Measurements from ENCODE around the gene CYP2A6.
"Not testable (repeated sequence)": the region's sequence is repeated elsewhere in the genome, so short reads cannot be mapped to it uniquely, and the experiment has no call there.

Gene CYP2A6, protein sequence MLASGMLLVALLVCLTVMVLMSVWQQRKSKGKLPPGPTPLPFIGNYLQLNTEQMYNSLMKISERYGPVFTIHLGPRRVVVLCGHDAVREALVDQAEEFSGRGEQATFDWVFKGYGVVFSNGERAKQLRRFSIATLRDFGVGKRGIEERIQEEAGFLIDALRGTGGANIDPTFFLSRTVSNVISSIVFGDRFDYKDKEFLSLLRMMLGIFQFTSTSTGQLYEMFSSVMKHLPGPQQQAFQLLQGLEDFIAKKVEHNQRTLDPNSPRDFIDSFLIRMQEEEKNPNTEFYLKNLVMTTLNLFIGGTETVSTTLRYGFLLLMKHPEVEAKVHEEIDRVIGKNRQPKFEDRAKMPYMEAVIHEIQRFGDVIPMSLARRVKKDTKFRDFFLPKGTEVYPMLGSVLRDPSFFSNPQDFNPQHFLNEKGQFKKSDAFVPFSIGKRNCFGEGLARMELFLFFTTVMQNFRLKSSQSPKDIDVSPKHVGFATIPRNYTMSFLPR

GRCh38 chr19:40850277-40850676, at the start of gene CYP2A6:
CYP2A6 (minus strand) TSS chr19:40850447; CDS start chr19:40850426, 21 bp downstream.
- not testable (repeated sequence) for DNase-seq (ENCODE audit: low read depth)

DNA sequence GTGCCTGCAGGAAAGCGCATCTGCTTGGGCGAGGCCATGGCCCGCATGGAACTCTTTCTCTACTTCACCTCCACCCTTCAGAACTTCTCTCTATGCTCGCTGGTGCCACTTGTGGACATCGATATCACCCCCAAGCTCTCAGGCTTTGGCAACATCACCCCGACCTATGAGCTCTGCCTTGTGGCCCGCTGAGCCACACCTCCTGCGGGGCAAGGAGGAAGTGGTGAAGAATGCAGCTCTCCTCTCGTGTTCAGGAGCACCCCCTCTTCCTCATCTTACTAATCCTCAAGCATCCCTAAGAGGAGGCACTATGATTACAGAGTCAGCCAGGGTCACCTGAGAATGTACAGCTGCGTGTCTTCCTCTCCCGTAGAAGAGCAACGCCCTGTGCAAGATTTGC, 49.7 kb upstream of the CYP2A6 start:
- not testable (repeated sequence) for DNase-seq (ENCODE audit: low read depth)

DNA sequence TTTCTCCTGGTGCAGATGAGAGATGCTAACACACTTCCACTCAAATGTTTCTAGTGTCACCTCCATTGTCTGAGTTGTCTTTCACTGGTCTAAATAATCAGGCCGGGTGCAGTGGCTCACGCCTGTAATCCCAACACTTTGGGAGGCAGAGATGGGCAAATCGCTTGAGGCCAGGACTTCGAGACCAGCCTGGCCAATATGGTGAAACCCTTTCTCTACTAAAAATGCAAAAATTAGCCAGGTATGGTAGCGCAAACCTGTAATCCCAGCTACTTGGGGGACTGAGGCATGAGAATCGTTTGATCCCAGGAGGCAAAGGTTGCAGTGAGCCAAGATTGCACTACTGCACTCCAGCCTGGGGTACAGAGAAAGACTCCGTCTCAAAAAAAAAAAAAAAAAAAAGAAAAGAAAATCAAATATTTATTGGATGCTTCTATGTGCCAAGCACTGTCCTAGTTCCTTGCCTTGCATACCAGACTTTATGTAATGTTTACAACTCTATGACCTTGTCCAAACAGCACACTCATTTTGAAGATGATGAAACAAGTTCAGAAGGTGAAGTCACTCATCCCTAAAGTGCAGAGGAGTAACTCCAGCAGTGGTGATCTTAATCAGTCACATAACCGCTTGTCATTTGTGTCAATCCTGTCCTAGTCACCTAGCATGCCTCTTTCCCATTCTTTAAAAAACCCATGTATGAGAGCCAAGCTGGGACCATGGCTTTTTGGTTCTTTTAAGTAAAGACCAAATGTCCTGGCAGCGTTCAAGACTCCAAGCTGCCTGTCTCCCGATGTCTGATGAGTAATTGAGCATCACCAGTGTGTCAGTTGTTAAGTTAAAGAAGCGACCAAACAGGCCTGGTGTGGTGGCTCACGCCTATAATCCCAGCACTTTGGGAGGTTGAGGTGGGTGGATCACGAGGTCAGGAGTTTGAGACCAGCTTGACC, 46.9 kb upstream of the CYP2A6 start:
- not testable (repeated sequence) for DNase-seq (ENCODE audit: low read depth)

- no peak for DNase-seq (ENCODE audit: low read depth)
These were observed 46.2 kb upstream of the CYP2A6 start for GRCh38 chr19:40896418-40896796.

GRCh38 chr19:40893112-40893511, 42.9 kb upstream of the CYP2A6 start:
- no peak for DNase-seq (ENCODE audit: low read depth)

GRCh38 chr19:40889366-40889765, 39.1 kb upstream of the CYP2A6 start:
- DNase-seq (ENCODE audit: low read depth) = no peak

DNA sequence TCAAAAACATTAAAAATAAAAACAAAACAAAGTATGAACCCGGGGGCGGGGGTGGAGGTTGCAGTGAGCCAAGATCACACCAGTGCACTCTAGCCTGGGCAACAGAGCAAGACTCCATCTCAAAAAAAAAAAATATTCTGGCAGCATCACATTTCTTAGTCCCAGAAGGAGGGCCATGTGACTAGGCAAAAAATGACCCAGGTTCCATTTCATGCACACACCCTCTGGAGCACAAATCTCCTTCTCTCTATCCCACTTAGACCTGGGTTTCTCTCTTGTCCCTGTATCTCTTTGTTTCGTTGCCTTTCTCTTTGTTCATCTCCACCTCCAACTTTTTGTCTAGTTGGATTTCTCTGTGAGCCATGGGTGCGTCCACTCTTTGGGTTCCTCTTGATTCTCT, 37.9 kb upstream of the CYP2A6 start:
- DNase-seq (ENCODE audit: low read depth) = no peak

DNA sequence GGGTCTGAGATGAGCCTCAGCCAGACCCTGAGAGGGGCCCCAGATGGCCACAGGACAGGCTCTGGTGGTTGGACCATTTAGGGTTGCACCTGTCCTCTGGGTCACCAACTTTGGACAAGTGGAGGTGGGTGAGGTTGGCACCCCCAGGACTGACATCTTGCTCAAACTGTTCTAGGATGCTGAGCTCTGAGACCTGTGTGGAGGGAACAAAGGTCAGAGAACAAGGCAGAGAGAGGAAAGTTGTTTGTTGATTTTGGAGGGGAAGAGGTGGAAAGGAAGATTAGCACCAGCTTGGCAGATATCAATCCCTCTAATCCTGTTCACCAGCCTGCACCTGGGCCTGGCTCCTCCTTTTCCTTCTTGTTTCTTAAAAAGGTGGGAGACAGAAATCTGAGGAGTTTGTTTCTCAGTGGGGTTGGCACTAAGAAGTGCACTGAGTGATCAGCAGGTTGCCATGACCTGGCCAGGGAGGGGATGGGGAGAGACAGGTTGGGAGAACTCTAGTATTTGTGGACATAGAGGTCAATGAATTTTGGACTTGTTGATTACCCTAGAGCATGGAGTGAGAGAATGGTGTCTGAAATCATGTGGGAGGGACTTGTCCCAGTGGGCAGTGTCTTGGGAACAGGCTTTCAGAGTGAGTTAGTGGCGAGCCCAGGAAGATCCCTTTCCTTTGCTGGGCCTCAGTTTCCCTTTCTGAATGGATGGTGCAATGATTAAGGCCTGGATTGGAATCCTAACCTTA, 34.1 kb upstream of the CYP2A6 start:
- not testable (repeated sequence) for DNase-seq (ENCODE audit: low read depth)

DNA sequence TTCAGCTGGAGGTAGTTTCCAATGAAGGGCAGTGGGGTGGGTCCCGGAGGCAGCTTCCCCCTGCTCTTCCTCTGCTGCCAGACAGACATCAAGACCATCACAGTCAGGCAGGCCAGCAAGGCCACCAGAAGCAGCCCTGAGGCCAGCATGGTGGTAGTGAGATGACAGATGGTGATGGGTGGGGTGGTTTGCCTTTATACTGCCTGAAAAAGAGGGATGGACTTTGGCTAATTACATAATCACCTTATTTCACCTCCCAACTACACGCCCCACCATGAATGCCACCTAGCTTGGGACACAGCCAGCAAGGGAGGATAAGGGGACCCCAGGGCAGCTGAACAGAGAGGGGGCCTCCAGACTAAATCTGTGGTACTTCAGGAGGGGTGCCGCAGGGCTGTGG, 31.8 kb upstream of the CYP2A6 start, which contains the start of gene CYP2A7:
CYP2A7 (minus strand) TSS at position 170 of the 400 bp plus-strand sequence; CDS start at position 149, 21 bp downstream.
- DNase-seq (ENCODE audit: low read depth) = not testable (repeated sequence)

GRCh38 chr19:40879349-40879748, 29.1 kb upstream of the CYP2A6 start:
- not testable (repeated sequence) for DNase-seq (ENCODE audit: low read depth)

DNA sequence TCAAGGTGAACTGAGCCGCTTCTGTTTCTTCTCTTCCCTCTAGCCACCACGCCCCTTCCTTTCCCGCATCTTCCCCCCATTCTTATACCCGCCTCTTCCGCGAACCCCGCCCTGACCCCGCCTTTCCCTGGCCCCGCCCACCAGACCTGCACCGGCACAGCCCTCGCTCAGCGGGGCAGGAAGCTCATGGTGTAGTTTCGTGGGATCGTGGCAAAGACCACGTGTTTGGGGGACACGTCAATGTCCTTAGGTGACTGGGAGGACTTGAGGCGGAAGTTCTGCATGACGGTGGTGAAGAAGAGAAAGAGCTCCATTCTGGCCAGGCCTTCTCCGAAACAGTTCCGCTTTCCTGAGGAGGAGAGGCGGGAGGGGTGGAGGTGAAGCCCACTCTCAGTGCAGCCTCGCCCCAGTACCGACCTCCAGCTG, 25.3 kb upstream of the CYP2A6 start:
- peak; percentile 62 for DNase-seq (ENCODE audit: low read depth)

DNA sequence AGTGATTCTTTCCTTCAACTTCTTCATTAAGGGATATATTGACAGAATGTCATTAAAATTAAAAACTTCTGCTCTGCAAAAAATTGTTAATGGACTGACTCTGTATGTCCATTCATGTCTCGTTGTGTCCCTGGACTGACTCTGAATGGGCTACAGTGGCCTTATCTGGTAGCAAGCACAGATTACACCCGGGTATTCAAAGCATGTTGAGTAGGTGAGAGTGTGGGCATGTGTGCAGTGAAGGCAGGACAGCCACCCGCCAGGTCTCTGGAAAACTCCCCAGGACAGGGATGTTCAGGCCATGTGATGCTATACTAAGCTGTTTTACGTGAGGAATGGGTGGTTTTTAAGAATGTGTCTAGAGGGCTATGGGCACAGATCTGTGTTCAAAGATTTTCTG, 24.6 kb upstream of the CYP2A6 start:
- DNase-seq (ENCODE audit: low read depth) = not testable (repeated sequence)

DNA sequence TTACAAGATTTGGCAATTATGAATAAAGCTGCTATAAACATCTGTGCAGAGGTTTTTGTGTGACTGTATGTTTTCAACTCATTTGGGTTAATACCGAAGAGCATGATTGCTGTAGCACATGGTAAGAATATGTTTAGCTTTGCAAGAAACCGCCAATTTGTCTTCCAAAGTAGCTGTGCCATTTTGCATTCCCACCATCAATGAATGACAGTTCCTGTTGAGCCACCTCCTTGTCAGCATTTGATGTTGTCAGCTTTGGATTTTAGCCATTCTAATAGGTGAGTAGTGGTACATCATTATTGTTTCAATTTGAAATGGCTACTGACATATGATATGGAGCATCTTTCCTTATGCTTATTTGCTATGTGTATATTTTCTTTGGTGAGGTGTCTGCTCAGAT, 23.6 kb upstream of the CYP2A6 start:
- DNase-seq (ENCODE audit: low read depth) = not testable (repeated sequence)

- no peak for DNase-seq (ENCODE audit: low read depth)
These were observed 22.0 kb upstream of the CYP2A6 start for GRCh38 chr19:40872209-40872608.

- DNase-seq (ENCODE audit: low read depth) = no peak
These were observed 17.5 kb upstream of the CYP2A6 start for GRCh38 chr19:40867701-40868100.

DNA sequence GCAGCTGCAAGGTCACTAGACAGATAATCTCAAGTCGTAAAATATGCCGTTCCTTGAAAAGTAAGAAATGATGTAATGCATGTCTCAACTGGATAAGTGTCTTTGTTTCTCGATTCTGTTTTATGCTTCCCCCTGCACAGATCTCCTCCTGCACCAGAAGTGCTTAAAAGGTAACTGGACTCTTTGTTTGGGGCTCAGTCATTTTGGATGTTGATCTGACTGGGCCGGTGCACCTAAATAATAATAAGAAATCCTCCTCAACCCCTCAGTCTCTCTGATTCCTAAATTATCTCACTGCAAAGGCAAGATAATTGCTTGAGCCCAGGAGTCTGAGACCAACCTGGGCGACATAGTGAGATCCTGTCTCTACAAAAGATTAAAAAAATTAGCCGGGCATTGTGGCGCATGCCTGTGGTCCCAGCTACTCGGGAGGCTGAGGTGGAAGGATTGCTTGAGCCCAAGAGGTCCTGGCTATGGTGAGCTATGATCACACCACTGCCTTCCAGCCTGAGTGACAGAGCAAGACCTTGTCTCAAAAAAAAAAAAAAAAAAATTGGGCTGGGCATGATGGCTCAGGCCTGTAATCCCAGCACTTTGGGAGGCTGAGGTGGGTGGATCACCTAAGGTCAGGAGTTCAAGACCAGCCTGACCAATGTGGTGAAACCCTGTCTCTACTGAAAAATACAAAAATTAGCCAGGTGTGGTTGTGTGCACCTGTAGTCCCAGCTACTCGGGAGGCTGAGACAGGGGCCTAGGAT, 14.7 kb upstream of the CYP2A6 start:
- DNase-seq (ENCODE audit: low read depth) = not testable (repeated sequence)

GRCh38 chr19:40862785-40863184, 12.5 kb upstream of the CYP2A6 start:
- no peak for DNase-seq (ENCODE audit: low read depth)

DNA sequence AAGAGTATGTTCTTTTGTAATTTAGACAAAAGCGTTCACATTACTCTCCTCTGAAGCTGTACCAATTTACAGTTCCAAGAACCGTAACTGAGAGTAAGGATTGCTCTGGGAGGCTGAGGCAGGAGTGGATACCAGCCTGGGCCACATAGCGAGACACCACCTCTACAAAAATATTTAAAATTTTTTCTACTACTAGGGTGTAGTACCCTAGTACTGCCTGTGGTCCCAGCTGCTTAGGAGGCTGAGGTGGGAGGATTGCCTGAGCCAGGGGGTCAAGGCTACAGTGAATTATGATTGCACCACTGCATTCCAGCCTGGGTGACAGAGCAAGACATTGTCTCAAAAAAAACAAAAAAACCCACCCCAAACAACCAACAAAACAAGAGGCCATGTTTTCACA, 12.1 kb upstream of the CYP2A6 start:
- DNase-seq (ENCODE audit: low read depth) = no peak

DNA sequence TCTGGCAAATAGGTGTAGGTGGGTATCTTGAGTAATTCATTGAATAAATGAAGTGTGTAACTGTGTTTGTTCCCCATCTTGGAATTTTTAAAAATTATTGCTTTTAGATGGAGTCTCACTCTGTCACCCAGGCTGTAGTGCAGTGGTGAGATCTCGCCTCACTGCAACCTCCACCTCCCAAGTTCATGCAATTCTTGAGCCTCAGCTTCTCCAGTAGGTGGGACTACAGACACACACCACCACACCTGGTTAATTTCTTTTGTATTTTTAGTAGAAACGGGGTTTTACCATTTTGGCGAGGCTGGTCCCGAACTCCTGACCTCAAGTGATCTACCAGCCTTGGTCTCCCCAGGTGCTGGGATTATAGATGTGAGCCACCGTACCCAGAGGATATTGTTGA, 7.9 kb upstream of the CYP2A6 start:
- DNase-seq (ENCODE audit: low read depth) = no peak

DNA sequence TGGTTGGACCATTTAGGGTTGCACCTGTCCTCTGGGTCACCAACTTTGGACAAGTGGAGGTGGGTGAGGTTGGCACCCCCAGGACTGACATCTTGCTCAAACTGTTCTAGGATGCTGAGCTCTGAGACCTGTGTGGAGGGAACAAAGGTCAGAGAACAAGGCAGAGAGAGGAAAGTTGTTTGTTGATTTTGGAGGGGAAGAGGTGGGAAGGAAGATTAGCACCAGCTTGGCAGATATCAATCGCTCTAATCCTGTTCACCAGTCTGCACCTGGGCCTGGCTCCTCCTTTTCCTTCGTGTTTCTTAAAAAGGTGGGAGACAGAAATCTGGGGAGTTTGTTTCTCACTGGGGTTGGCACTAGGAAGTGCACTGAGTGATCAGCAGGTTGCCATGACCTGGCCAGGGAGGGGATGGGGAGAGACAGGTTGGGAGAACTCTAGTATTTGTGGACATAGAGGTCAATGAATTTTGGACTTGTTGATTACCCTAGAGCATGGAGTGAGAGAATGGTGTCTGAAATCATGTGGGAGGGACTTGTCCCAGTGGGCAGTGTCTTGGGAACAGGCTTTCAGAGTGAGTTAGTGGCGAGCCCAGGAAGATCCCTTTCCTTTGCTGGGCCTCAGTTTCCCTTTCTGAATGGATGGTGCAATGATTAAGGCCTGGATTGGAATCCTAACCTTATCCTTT, 2.4 kb upstream of the CYP2A6 start:
- not testable (repeated sequence) for DNase-seq (ENCODE audit: low read depth)
